CD14-positive monocyte (primary cell): ENCODE results near the gene ALKBH1. TPM values are rescaled to one million over a fixed set of nuclear protein-coding genes. Genes with fewer than 3 reads are reported as not detected.
A peak's percentile ranks its signal among the peaks of the same experiment; 100 is the strongest.

Experiments
- DNase-seq, 3 donors: peaks; one replicate each; pipeline ENCODE4 v3.0.0-alpha.2; 2011 to 2022
- H2AFZ ChIP-seq: 2 replicates; pipeline ENCODE4 v1.6.0; 2012; ENCODE audit warnings: mild to moderate bottlenecking, low read depth, low read length, inconsistent platforms; ENCODE audit not compliant: insufficient read depth, poor library complexity, severe bottlenecking
- H3K27ac ChIP-seq, 2 donors: 1 replicate in 1 of 2; 2 replicates in 1 of 2; pipeline ENCODE4 v1.5.1; 2012 to 2013; ENCODE audit warnings: low read length in 2 of 2, control low read depth in 1 of 2, inconsistent platforms in 1 of 2, low read depth in 1 of 2, mild to moderate bottlenecking in 1 of 2
- H3K27me3 ChIP-seq, 2 donors: one replicate each; pipeline versions ENCODE4 v1.6.0 to v1.6.1; 2011 to 2013; ENCODE audit warnings: low read length in 2 of 2; ENCODE audit not compliant: control insufficient read depth in 2 of 2, insufficient read depth in 2 of 2
- H3K36me3 ChIP-seq, 2 donors: replicated peaks in 1 of 2; 1 replicate in 1 of 2; 2 replicates in 1 of 2; pipeline versions ENCODE4 v1.5.1 to v1.6.1; 2012 to 2013; ENCODE audit warnings: low read length in 2 of 2, control low read depth in 1 of 2, inconsistent platforms in 1 of 2, mild to moderate bottlenecking in 1 of 2; ENCODE audit not compliant: insufficient read depth in 2 of 2, control insufficient read depth in 1 of 2
- H3K4me1 ChIP-seq, 2 donors: 1 replicate in 1 of 2; 2 replicates in 1 of 2; pipeline versions ENCODE4 v1.5.1 to v1.6.1; 2012 to 2013; ENCODE audit warnings: low read length in 2 of 2, control low read depth in 1 of 2, inconsistent platforms in 1 of 2, mild to moderate bottlenecking in 1 of 2, moderate library complexity in 1 of 2; ENCODE audit not compliant: insufficient read depth in 2 of 2, control insufficient read depth in 1 of 2
- H3K4me2 ChIP-seq: replicated peaks from 2 replicates; pipeline ENCODE3; 2012; ENCODE audit warnings: low read length, moderate library complexity, mild to moderate bottlenecking; ENCODE audit not compliant: poor library complexity, severe bottlenecking; ENCODE audit errors: extremely low read depth
- H3K4me3 ChIP-seq, 3 experiments: fragments of 200-600 bp in 1 of 3; sonication (generic) in 1 of 3; replicated peaks in 1 of 3; 1 replicate in 2 of 3; 2 replicates in 1 of 3; pipeline ENCODE4 v1.5.1; 2011 to 2013; ENCODE audit warnings: low read length in 3 of 3, mild to moderate bottlenecking in 3 of 3, control low read depth in 2 of 3, low read depth in 2 of 3, inconsistent platforms in 1 of 3, moderate library complexity in 1 of 3
- H3K79me2 ChIP-seq: 2 replicates; pipeline ENCODE4 v1.6.0; 2012; ENCODE audit warnings: mild to moderate bottlenecking, control low read depth, inconsistent platforms, low read length, moderate library complexity; ENCODE audit not compliant: insufficient read depth
- H3K9ac ChIP-seq: 2 replicates; pipeline ENCODE4 v1.6.0; 2017; ENCODE audit warnings: low read length, mild to moderate bottlenecking; ENCODE audit not compliant: insufficient read depth, poor library complexity, severe bottlenecking
- H3K9me3 ChIP-seq, 2 donors: replicated peaks in 1 of 2; 1 replicate in 1 of 2; 2 replicates in 1 of 2; pipeline versions ENCODE4 v1.5.1 to v1.6.1; 2012 to 2013; ENCODE audit warnings: low read length in 2 of 2, control low read depth in 1 of 2; ENCODE audit not compliant: control insufficient read depth in 1 of 2, insufficient read depth in 1 of 2
- H4K20me1 ChIP-seq: 2 replicates; pipeline ENCODE4 v1.6.0; 2012; ENCODE audit warnings: mild to moderate bottlenecking, low read length, control low read depth, moderate library complexity; ENCODE audit not compliant: insufficient read depth
- H3K27ac Mint-ChIP-seq, 7 donors: one replicate each; pipeline ENCODE4 v1.8.0; 2020; ENCODE audit warnings: mild to moderate bottlenecking in 7 of 7, mixed read lengths in 7 of 7, moderate library complexity in 6 of 7, inconsistent platforms in 2 of 7
- H3K27me3 Mint-ChIP-seq, 3 donors: one replicate each; pipeline ENCODE4 v1.8.0; 2021 to 2022; ENCODE audit warnings: low read depth in 3 of 3, mild to moderate bottlenecking in 3 of 3, mixed read lengths in 3 of 3, moderate library complexity in 3 of 3, inconsistent platforms in 1 of 3
- H3K36me3 Mint-ChIP-seq, 2 donors: one replicate each; pipeline ENCODE4 v1.8.0; 2020; ENCODE audit warnings: mixed read lengths in 2 of 2, inconsistent platforms in 1 of 2, mild to moderate bottlenecking in 1 of 2
- H3K4me1 Mint-ChIP-seq: one replicate; pipeline ENCODE4 v1.8.0; 2020; ENCODE audit warnings: mild to moderate bottlenecking, mixed read lengths
- H3K4me3 Mint-ChIP-seq, 2 donors: one replicate each; pipeline ENCODE4 v1.8.0; 2020; ENCODE audit warnings: mild to moderate bottlenecking in 2 of 2, mixed read lengths in 2 of 2, moderate library complexity in 1 of 2
- H3K9me3 Mint-ChIP-seq, 7 donors: one replicate each; pipeline ENCODE4 v1.8.0; 2020 to 2022; ENCODE audit warnings: mixed read lengths in 7 of 7, mild to moderate bottlenecking in 6 of 7, moderate library complexity in 6 of 7, inconsistent platforms in 2 of 7
- WGBS: methylation state at CpG from one replicate; pipeline ENCODE4 v1.1.5; 2013; ENCODE audit warnings: missing lambda C conversion rate; ENCODE audit not compliant: insufficient coverage; 5-methylcytosine and 5-hydroxymethylcytosine counted together
- intact Hi-C, 2 donors: fragments of 100-400 bp; cut with micrococcal nuclease; formaldehyde crosslinking; loops; one replicate each; pipeline versions ENCODE4 v1.15.0 to v1.15.1; 2023
- polyA minus RNA-seq: library from RNA; depleted of rRNA, polyadenylated mRNA; stranded (reverse); fragments of >200 nt; gene quantifications from 2 replicates; pipeline ENCODE4 v1.2.3, GENCODE V29; 2012
- polyA plus RNA-seq, 3 donors: library from polyadenylated mRNA; depleted of rRNA in 1 of 3; unstranded in 2 of 3; stranded (reverse) in 1 of 3; fragments of 300-500 nt in 2 of 3; fragments of >200 nt in 1 of 3; fragmentation: Illumina TruSeq in 2 of 3; gene quantifications; 1 replicate in 2 of 3; 2 replicates in 1 of 3; pipeline ENCODE4 v1.2.3, GENCODE V29; 2012 to 2021
- total RNA-seq, 12 experiments: library from RNA in 1 of 12; stranded (reverse) in 1 of 12; fragments of 120-200 nt in 1 of 12; gene quantifications; one replicate each; pipeline ENCODE4 v1.2.4 and lab custom pipeline; 2013 to 2026; ENCODE audit warnings: mixed read lengths in 6 of 12, inconsistent platforms in 1 of 12
- TF ChIP-seq, protein P1 (sequence below): fragments of 200-600 bp; IDR thresholded peaks from one replicate; pipeline ENCODE4 v1.8.0; 2022; ENCODE audit warnings: antibody characterized with exemption, mild to moderate bottlenecking

The ALKBH1 gene
- total RNA-seq (2013) = 11.7 TPM
- polyA plus RNA-seq (1 to 10 TPM; 3.4 to 4.5 (median 4.2) TPM), polyA minus RNA-seq (3.6 and 7.0 TPM in 2 replicates), total RNA-seq (lab: John Stamatoyannopoulos, UW) (5.1 to 21.5 (median 12.8) reads per million in 11 experiments)

- H3K27me3 ChIP-seq = no peaks in the 10 kb centered on the region
- peaks cover 34 to 52% of the 10 kb centered on the region in 2 donors for H3K36me3 ChIP-seq
- Mint-ChIP-seq H3K9me3 (no peaks in the 10 kb centered on the region), H3K4me3 (peak within 1 kb of the TSS; percentile 92 to 97), H3K27ac (peak within 1 kb of the TSS; percentile 62 to 97 (median 90)), H3K27me3 (no peaks in the 10 kb centered on the region), H3K36me3 (peaks cover 30 to 54% of the 10 kb centered on the region in 2 donors), H3K4me1 (peaks cover 28% of the 10 kb centered on the region)
- peaks cover 5% of the 10 kb centered on the region for H4K20me1 ChIP-seq
- peak within 1 kb of the TSS; percentile 75 for H3K4me2 ChIP-seq
- under 1% methylated on average over 49 of the region's 49 CpGs for WGBS
- no peaks in the 10 kb centered on the region for H3K9me3 ChIP-seq
- H3K9ac ChIP-seq = peak within 1 kb of the TSS; percentile 75
- peak; percentile 80 to 85 (median 82) for DNase-seq
- H2AFZ ChIP-seq = peak within 1 kb of the TSS; percentile 97
- H3K4me1 ChIP-seq = peaks cover 23 to 32% of the 10 kb centered on the region in 2 donors
- TF ChIP-seq, protein P1, sequence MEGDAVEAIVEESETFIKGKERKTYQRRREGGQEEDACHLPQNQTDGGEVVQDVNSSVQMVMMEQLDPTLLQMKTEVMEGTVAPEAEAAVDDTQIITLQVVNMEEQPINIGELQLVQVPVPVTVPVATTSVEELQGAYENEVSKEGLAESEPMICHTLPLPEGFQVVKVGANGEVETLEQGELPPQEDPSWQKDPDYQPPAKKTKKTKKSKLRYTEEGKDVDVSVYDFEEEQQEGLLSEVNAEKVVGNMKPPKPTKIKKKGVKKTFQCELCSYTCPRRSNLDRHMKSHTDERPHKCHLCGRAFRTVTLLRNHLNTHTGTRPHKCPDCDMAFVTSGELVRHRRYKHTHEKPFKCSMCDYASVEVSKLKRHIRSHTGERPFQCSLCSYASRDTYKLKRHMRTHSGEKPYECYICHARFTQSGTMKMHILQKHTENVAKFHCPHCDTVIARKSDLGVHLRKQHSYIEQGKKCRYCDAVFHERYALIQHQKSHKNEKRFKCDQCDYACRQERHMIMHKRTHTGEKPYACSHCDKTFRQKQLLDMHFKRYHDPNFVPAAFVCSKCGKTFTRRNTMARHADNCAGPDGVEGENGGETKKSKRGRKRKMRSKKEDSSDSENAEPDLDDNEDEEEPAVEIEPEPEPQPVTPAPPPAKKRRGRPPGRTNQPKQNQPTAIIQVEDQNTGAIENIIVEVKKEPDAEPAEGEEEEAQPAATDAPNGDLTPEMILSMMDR = no peak
- peak within 1 kb of the TSS; percentile 64 to 83 for H3K27ac ChIP-seq
- intact Hi-C loops = loop anchor here (5.0 to 10.0 kb wide), 4 partner anchors 51 to 251 kb away; partner anchors contain the start of genes AHSA1 (in 1 of the 2), SNW1 (in 1 of the 2) and VIPAS39 (in 1 of the 2)
- H3K4me3 ChIP-seq = peak within 1 kb of the TSS; percentile 98 to 100 (median 98)
- peaks cover 86% of the 10 kb centered on the region for H3K79me2 ChIP-seq
Measured at GRCh38 chr14:77707724-77708408, at the start of gene ALKBH1, which contains the start of gene SLIRP. Gene ALKBH1 (minus strand): TSS chr14:77708023. CDS start chr14:77708004, 19 bp downstream. Gene SLIRP (plus strand): TSS chr14:77708103. CDS start chr14:77708112, 9 bp downstream.

DNA sequence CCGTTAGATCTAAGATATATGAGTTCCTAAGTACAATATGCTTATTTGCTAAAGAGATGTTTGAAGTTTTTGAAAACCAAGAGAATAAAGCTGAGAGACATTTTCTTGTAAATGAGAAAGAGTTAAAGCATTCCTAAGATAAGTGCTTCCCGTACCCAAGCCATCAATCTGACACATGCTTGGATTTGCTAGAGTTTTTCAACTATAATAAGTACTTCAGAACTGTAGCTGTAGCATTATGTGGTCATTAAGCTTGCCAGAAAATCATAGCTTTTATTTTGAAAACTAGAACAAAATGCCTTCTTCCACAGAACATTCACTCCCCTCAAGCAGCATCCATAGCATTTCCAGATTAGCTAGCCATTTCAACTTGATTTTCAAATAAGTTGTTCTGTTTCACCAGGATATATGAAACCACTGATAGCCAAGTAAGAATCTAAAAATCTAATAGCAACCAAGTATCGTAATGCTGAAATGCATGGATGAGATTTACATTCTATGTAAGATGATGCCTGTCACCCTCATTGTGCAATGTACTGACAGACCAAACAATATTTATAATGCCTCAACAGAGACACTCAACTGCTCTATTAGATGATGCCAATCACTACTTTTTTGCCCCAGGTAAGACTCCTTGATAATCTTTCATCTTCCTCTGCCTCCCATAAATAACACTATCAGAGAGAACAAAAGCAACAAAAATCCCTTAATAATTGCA, 45.1 kb upstream of the ALKBH1 start:
- DNase-seq = no peak
- Histone ChIP-seq H3K4me3 (no peak overlapping the region), H3K27ac (no peak overlapping the region), H3K27me3 (no peaks in the 10 kb centered on the region), H2AFZ (no peak overlapping the region), H3K9me3 (no peaks in the 10 kb centered on the region), H3K4me1 (no peaks in the 10 kb centered on the region), H3K4me2 (no peak overlapping the region), H3K9ac (no peak overlapping the region), H3K36me3 (peaks cover 59 to 93% of the 10 kb centered on the region in 2 donors), H3K79me2 (peaks cover 80% of the 10 kb centered on the region), H4K20me1 (peaks cover 85% of the 10 kb centered on the region)
- no peak overlapping the region for H3K4me3 Mint-ChIP-seq
- TF ChIP-seq, protein P1 = no peak
- peaks cover 0 to 3% (median 0%) of the 10 kb centered on the region in 3 donors for H3K27me3 Mint-ChIP-seq
- H3K27ac Mint-ChIP-seq = peak overlapping the region in 1 of 7 donors; percentile 9
- H3K9me3 Mint-ChIP-seq = no peaks in the 10 kb centered on the region
- H3K4me1 Mint-ChIP-seq = peaks cover 10% of the 10 kb centered on the region
- H3K36me3 Mint-ChIP-seq = peaks cover 58 to 85% of the 10 kb centered on the region in 2 donors
- intact Hi-C loops = no loop called here
- no CpG with 5 or more reads among the region's 3 CpGs for WGBS
